ENCODE data around the gene PCDHA6.
"Not testable (repeated sequence)": the region's sequence is repeated elsewhere in the genome, so short reads cannot be mapped to it uniquely, and the experiment has no call there.

The PCDHA6 gene

DNA sequence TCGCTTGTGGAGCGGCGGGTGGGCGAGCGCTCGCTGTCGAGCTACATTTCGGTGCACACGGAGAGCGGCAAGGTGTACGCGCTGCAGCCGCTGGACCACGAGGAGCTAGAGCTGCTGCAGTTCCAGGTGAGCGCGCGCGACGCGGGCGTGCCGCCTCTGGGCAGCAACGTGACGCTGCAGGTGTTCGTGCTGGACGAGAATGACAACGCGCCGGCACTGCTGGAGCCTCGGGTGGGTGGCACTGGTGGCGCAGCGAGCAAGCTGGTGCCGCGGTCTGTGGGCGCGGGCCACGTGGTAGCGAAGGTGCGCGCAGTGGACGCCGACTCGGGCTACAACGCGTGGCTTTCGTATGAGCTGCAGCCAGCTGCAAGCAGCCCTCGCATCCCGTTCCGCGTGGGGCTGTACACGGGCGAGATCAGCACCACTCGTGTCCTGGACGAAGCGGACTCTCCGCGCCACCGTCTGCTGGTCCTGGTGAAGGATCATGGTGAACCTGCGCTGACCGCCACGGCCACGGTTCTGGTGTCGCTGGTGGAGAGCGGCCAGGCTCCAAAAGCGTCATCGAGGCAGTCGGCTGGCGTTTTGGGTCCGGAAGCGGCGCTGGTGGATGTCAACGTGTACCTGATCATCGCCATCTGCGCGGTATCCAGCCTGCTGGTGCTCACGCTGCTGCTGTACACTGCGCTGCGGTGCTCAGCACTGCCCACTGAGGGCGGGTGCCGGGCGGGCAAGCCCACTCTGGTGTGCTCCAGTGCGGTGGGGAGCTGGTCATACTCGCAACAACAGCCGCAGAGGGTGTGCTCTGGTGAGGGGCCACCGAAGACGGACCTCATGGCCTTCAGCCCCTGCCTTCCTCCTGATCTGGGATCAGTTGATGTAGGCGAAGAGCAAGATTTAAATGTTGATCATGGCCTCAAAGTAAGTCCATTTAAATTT lies 15.3 kb downstream of the PCDHA6 start:
- CTCF ChIA-PET = no interaction called here

DNA sequence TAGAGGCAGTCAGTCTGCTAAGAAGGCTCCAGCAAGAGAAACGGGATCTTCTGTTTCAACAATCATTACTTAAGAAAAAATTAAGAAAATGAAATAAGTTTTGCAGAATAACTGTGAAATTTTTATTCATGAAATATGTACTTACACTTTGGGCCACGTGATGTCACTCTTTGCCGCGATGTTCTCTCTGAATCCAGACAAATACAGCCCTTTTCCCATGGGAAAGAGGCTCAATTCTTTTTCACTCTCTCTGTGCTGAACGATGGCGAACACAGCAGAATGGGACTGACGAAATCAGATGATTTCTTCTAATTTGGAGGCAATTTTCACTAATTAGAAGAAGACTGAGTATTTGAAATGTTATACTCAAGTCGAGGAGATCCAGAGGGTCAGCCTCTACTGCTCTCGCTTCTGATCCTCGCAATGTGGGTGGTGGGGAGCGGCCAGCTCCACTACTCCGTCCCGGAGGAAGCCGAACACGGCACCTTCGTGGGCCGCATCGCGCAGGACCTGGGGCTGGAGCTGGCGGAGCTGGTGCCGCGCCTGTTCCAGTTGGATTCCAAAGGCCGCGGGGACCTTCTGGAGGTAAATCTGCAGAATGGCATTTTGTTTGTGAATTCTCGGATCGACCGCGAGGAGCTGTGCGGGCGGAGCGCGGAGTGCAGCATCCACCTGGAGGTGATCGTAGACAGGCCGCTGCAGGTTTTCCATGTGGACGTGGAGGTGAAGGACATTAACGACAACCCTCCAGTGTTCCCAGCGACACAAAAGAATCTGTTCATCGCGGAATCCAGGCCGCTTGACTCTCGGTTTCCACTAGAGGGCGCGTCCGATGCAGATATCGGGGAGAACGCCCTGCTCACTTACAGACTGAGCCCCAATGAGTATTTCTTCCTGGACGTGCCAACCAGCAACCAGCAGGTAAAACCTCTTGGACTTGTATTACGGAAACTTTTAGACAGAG lies 20.7 kb downstream of the PCDHA6 start, which contains the start of gene PCDHA9:
PCDHA9 (plus strand) TSS at position 244 of the 964 bp plus-strand sequence; CDS start at position 358, 114 bp downstream.
- CTCF ChIA-PET; POLR2A ChIA-PET; DNase-seq (ENCODE audit: extremely low spot score): not testable (repeated sequence)

More for the DNA sequence above, 15.3 kb downstream of the PCDHA6 start:
- POLR2A ChIA-PET = no interaction called here
- TF ChIP-seq, protein P1, sequence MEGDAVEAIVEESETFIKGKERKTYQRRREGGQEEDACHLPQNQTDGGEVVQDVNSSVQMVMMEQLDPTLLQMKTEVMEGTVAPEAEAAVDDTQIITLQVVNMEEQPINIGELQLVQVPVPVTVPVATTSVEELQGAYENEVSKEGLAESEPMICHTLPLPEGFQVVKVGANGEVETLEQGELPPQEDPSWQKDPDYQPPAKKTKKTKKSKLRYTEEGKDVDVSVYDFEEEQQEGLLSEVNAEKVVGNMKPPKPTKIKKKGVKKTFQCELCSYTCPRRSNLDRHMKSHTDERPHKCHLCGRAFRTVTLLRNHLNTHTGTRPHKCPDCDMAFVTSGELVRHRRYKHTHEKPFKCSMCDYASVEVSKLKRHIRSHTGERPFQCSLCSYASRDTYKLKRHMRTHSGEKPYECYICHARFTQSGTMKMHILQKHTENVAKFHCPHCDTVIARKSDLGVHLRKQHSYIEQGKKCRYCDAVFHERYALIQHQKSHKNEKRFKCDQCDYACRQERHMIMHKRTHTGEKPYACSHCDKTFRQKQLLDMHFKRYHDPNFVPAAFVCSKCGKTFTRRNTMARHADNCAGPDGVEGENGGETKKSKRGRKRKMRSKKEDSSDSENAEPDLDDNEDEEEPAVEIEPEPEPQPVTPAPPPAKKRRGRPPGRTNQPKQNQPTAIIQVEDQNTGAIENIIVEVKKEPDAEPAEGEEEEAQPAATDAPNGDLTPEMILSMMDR (IDR thresholded peaks at IDR 0.05; ENCODE audit: control extremely low read depth, extremely low read depth, low read depth, missing control alignments) = no peak
- DNase-seq (ENCODE audit: extremely low spot score) = no peak

DNA sequence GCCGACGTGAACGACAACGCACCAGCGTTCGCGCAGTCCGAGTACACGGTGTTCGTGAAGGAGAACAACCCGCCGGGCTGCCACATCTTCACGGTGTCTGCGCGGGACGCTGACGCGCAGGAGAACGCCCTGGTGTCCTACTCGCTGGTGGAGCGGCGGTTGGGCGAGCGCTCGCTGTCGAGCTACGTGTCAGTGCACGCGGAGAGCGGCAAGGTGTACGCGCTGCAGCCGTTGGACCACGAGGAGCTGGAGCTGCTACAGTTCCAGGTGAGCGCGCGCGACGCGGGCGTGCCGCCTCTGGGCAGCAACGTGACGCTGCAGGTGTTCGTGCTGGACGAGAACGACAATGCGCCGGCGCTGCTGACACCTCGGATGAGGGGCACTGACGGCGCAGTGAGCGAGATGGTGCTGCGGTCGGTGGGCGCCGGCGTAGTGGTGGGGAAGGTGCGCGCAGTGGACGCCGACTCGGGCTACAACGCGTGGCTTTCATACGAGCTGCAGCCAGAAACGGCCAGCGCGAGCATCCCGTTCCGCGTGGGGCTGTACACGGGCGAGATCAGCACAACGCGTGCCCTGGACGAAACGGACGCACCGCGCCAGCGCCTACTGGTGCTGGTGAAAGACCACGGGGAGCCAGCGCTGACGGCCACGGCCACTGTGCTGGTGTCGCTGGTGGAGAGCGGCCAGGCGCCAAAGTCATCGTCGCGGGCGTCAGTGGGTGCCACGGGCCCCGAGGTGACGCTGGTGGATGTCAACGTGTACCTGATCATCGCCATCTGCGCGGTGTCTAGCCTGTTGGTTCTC lies 22.3 kb downstream of the PCDHA6 start:
- POLR2A ChIA-PET; CTCF ChIA-PET; DNase-seq (ENCODE audit: extremely low spot score): not testable (repeated sequence)

DNA sequence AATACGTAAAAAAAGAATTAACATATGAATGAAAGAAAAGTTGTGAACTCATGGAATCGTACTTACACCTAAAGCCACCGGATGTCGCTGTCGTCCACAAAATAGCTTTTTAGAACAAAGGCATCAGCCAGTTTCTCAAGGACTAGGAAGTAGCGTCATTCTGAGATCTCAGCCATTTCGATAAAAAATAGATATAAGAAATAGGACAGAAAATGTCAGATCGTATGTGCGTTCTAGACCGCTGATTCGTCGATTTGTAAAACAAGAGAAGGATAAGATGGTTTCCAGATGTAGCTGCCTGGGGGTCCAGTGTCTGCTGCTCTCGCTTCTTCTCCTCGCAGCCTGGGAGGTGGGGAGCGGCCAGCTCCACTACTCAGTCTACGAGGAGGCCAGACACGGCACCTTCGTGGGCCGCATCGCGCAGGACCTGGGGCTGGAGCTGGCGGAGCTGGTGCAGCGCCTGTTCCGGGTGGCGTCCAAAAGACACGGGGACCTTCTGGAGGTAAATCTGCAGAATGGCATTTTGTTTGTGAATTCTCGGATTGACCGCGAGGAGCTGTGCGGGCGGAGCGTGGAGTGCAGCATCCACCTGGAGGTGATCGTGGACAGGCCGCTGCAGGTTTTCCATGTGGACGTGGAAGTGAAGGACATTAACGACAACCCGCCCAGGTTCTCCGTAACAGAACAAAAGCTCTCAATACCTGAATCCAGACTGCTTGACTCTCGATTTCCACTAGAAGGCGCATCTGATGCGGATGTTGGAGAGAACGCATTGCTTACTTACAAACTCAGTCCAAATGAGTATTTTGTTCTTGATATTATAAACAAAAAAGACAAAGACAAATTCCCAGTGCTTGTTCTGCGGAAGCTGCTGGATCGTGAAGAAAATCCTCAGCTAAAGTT lies 28.3 kb downstream of the PCDHA6 start, which contains the start of gene PCDHA10:
PCDHA10 (plus strand) TSS at position 126 of the 903 bp plus-strand sequence; CDS start at position 278, 152 bp downstream.
- ChIA-PET POLR2A (no interaction called here), CTCF (no interaction called here)
- no peak for DNase-seq (ENCODE audit: extremely low spot score)
- TF ChIP-seq, protein P1 (IDR thresholded peaks at IDR 0.05; ENCODE audit: control extremely low read depth, extremely low read depth, low read depth, missing control alignments) = no peak

DNA sequence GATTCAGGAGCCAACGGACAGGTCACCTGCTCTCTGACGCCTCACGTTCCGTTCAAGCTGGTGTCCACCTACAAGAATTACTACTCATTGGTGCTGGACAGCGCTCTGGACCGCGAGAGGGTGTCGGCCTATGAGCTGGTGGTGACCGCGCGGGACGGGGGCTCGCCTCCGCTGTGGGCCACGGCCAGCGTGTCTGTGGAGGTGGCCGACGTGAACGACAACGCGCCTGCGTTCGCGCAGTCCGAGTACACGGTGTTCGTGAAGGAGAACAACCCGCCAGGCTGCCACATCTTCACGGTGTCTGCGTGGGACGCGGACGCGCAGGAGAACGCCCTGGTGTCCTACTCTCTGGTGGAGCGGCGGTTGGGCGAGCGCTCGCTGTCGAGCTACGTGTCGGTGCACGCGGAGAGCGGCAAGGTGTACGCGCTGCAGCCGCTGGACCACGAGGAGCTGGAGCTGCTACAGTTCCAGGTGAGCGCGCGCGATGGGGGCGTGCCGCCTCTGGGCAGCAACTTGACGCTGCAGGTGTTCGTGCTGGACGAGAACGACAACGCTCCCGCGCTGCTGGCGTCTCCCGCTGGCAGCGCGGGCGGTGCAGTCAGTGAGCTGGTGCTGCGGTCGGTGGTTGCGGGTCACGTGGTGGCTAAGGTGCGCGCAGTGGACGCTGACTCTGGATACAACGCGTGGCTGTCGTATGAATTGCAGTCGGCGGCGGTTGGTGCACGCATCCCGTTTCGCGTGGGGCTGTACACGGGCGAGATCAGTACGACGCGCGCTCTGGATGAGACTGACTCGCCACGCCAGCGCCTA lies 29.6 kb downstream of the PCDHA6 start:
- ChIA-PET CTCF (no interaction called here), POLR2A (no interaction called here)
- TF ChIP-seq, protein P1 (IDR thresholded peaks at IDR 0.05; ENCODE audit: control extremely low read depth, extremely low read depth, low read depth, missing control alignments) = no peak
- no peak for DNase-seq (ENCODE audit: extremely low spot score)

DNA sequence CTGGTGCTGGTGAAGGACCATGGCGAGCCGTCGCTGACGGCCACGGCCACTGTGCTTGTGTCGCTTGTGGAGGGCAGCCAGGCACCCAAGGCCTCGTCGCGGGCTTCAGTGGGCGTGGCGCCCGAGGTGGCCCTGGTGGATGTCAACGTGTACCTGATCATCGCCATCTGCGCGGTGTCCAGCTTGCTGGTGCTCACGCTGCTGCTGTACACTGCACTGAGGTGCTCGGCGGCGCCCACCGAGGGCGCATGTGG lies 30.2 kb downstream of the PCDHA6 start:
- no peak for DNase-seq (ENCODE audit: extremely low spot score)
- CTCF ChIA-PET = no interaction called here
- TF ChIP-seq, protein P1 (IDR thresholded peaks at IDR 0.05; ENCODE audit: control extremely low read depth, extremely low read depth, low read depth, missing control alignments) = no peak
- POLR2A ChIA-PET = no interaction called here

All from GM10248 (cell line).